Measurements from ENCODE around the gene DNLZ.

GRCh38 chr9:136397643-136398042 lies 34.1 kb upstream of the DNLZ start:
- TF ChIP-seq CTCF (conservative IDR thresholded peaks at IDR 0.05; ENCODE audit: low read length) (no peak), EZH2phosphoT487 (IDR thresholded peaks at IDR 0.05; ENCODE audit: borderline replicate concordance, low read depth, low read length) (no peak)
